Activated CD4-positive, CD25-positive, alpha-beta regulatory T cell treated with anti-CD3 and anti-CD28 coated beads, Interleukin-2, amount 50 U/mL, for 72 hours (primary cell): ENCODE measurements around the gene PDE7B.
A peak's percentile ranks its signal among the peaks of the same experiment; 100 is the strongest.

Experiments used
- DNase-seq: peaks from one replicate; pipeline ENCODE4 v3.0.0; 2021

The PDE7B gene

GRCh38 chr6:136036071-136036380 lies 184.5 kb downstream of the PDE7B start:
- DNase-seq: no peak

DNA sequence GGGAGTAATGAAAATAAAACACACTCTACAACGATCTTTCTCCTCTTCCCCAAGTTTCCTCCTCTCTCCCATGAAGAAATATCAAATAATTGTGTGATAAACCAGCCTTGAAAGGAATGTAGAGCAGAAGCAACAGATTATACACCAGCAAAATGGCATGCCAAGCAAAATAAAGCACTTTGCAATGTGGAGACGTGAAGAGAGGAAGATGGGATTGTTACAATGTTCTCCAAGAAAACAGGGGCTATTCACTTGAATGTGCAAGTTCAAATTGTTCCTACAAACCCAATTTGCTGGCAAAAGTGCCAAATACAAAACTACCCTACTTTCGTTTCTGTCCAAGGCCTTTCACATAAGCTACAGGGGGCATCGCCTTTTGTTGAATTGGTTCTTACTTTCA lies 185.1 kb downstream of the PDE7B start:
- DNase-seq: no peak

- DNase-seq: peak; percentile 50
Observed at GRCh38 chr6:136037242-136037875, 185.9 kb downstream of the PDE7B start.

DNA sequence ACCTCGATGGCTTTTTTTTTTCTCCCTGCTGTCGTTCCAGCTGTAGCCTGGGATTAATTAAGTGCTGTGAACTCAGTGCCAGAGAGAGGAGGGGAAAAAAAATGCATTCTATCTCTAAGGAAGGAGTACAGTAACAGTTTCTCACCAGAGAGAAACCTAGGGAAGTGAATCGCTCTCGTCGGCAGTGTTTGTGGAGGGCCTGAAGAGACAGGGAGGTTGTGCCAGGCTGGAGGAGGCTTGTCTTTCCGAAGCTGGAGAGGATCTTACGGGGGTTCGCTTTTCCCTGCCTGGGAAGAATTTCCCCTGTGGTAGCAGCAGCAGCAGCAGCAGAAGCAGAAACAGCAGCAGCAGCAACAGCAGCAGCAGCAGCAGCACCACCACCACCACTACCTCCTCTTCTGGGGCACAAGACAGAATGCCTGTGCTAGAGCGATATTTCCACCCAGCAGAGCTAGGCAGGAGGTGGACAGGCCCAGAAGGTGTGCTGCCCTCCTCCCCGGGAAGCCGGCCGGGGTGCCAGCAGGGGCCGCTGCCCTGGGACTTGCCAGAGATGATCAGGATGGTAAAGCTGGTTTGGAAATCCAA lies 186.5 kb downstream of the PDE7B start:
- DNase-seq: no peak

DNA sequence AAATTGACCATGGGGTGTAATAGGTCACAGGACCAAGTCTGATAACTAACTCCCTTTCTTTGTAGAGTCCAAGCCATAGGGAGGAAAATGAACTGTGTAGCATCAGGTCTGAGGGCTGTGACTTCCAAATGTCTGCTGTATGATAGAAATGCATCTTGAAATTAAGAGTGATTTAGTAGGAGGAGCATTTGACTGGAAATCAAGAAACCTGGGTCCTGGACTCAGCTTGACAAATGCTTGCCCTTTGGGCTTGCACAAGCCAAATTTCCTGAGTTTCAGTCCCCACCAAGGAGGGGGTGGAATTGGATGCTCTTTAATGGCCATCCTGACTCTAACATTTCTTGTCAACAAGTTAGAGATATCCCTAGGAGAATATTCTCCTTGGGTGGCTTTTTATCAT lies 187.0 kb downstream of the PDE7B start:
- no peak for DNase-seq

DNA sequence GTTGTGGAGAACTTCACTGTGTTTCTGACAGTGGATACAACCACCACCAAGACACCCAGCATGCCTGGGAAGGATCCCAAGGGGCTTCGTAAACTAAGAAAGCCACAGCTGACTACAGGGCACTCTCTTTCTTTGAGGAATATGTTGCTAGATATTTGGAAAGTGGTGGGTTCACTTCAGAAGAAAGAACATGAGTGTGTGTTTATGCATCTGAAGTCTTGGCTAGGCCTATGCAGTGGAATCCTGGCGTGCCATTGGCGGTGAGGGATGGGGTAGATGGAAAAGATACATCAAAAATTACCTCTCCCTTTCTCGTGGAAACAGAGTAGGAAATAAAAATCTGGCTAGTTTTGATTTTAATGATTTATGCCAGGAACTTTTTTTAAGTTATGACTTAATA lies 187.7 kb downstream of the PDE7B start:
- DNase-seq: no peak

DNA sequence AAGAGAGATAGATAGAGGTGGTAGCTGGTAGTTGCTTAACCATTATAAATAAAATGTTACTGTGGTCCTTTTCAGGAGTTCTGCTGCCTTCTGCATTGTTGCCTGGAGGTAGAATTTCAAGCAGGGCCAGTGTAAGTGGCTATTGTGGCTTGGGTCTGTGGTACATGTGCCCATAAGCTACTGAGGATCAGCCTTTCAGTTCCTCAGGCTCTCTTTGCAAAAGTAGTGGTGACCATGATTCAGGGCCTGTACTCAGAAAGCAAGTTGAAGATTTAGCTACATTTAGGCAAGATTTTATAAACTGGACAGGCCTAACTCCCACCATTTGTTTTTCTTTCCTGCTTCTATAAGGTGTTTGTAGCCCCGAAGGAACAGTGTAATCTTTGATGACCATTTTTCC lies 199.0 kb downstream of the PDE7B start:
- DNase-seq: no peak

- no peak for DNase-seq
Observed at GRCh38 chr6:136051140-136051775, 199.8 kb downstream of the PDE7B start.

GRCh38 chr6:136052031-136052430 lies 200.5 kb downstream of the PDE7B start:
- no peak for DNase-seq

DNA sequence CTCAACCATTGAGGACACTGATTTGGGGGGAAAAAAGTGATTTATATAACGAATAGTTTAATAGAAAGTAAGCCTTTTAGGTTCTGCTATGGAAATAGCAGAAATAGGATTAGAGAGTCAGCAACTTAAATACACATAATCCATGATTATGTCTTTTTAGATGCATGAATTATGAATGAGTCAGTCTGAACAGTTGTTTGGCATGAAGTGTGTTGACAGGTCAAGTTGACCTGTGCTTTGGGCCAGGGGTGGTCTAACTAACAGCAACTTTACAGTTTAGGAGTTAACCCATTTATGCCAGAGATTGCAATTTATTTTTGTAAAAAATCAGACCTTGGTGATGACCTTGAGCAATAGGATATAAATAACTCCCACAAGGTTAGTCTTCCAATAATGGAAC lies 207.4 kb downstream of the PDE7B start:
- DNase-seq: no peak

DNA sequence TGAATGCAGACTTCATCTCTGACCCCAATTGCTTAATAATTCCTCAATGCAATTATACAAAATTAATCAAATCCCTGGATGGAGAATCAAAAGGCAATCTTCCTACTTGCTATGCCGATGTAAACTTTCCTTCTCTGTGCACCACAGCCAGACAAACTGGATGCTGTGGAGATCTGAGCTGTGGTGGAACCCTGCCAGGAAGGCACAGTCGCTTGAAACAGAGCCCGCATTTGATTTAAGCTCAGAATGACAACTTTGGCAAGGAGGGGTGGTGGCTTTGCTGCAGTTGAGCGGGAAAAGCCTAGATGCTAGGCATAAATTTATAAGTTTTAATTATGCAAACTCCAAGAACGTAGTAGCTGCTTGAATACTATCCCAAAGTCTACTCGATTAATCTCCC lies 207.8 kb downstream of the PDE7B start:
- DNase-seq: no peak

GRCh38 chr6:136060052-136060451 lies 208.6 kb downstream of the PDE7B start:
- no peak for DNase-seq

GRCh38 chr6:136060759-136061158 lies 209.3 kb downstream of the PDE7B start:
- no peak for DNase-seq

DNA sequence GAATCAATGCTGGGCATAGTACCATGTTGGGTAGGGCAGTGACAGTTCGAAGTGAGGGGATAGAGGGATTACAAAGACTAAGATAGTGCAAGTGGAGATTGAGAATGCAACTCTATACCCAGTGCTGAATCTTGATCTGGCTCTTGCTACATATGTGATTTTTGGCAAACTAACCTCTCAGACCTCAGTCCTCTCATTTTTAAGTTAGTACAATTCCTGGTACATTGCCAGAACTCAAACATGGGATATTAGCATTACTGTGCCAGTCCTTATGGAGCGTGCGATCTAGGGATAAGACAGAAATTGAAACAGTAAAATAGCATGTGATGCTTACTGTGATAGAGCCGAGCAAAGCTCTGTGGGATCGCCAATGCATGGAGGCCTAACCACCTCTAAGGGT lies 210.2 kb downstream of the PDE7B start:
- no peak for DNase-seq

GRCh38 chr6:136063096-136063495 lies 211.6 kb downstream of the PDE7B start:
- DNase-seq: no peak

DNA sequence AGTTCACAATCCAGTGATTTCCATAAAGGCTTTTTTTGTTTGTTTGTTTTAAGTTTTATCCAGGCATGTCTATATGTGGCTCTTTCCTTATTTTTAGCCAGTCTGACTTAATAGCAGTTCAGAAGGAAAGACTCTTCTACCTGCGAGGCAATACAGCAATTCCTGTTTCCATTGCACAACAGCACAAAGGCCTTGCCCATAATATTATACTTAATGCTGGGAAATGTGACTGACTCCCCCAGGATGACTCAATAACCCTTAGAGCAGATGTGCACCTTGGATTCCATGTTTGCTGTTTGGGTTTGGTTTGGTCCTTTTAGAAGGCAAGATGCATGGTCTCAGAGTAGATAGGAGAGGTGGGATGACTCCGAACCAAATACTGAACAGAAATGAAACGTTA lies 214.5 kb downstream of the PDE7B start:
- DNase-seq: no peak

- DNase-seq: no peak
Observed at GRCh38 chr6:136067731-136068341, 216.3 kb downstream of the PDE7B start.

- DNase-seq: no peak
Observed at GRCh38 chr6:136069119-136069518, 217.6 kb downstream of the PDE7B start.

DNA sequence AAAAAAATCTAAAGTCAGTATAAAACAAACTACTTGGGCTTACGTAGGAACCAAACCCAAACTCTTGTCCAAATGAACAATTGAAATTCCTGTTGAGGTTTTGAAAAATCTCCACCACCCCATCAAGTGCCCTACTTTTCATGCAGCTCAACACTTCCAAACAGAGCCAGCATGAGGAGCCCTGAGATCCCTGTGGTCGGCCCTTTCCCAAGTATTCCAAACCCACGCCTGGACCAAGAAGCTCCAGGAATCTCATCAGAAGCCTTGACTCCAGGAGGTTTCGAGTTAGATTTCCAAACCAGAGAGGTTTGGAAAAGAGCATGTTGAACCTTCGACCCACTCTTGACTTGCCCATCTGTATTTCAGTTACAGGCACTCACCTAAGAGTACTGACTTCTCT lies 219.3 kb downstream of the PDE7B start:
- DNase-seq: no peak

DNA sequence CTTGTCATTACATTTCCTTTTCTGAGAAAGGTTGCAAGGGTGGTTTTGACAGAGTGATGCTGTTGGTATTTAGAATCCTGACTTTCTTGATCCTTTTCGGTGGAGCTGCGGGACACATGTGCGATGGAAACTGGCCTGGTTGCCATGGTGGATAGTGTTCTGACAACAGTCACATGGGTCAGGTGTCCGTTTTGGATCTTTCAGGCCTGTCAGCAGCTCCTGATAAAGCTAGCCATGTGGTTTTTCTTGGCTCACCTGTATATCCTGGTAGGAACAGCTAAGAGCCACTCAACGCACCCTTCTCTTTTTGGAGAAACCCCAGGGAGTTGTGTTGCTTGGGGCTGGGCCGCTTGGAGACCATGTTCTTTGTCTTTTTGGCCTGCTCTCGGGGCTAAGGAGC lies 221.2 kb downstream of the PDE7B start:
- DNase-seq: no peak

DNA sequence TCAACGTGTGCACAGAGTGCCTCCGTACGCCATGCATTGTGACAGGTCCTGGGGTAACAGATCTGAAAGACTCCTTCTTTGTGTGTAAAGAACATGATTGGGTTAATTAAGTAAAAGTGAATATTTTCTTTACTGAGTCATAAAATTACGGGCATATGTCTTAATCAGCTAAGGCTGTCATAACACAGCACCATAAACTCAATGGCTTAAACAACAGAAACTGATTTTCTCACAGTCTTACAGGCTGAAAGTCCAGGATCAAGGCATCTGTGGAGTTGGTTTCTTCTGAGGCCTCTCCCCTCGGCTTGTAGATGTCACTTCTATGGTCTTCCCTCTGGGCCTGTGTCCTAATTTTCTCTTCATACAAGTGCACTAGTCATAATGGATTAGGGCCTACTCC lies 221.7 kb downstream of the PDE7B start:
- DNase-seq: no peak

- DNase-seq: no peak
Observed at GRCh38 chr6:136076496-136076895, 225.0 kb downstream of the PDE7B start.

DNA sequence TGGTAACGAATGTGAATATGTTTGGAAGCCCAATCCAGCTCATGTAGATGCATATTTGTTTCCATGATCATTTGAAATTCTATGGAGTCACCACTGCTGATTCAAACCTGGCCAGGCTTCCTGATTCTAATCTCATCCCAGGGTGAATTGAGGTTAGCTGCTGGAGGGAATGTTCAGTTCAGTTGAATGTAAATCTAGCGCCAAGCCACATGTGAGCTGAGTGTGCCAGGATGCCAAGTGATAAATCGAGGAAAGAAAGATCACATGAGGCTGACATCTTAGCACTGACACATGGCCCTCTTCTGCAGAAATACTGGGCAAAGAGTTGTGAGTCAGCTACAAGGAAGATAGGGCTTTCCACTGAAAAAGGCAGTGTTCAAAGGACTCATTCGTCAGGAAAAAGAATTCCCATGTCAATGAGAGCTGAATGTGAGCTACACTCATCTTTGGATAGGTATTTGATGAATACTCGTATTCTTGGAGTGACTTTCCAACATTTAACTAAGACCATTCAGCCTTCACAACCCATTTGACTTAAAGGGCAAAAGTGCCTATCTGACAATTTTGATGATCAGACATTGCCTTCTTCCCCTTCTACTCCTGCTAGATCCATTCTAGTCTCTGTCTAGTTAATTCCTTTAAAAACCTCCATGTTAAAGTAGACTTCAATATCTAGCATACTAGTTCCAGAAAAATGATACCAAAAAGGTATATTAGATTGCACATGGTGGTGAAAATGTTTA lies 226.5 kb downstream of the PDE7B start:
- DNase-seq: no peak
